Measurements from ENCODE around the gene OR52N5. TPM values are rescaled to one million over a fixed set of nuclear protein-coding genes. Genes with fewer than 3 reads are reported as not detected.

OR52N5 gene
- total and polyA plus RNA-seq, 2 donors (not counting 3 experiments of a cell fraction or from before 2014, with no cell fraction given), result not detected

DNA sequence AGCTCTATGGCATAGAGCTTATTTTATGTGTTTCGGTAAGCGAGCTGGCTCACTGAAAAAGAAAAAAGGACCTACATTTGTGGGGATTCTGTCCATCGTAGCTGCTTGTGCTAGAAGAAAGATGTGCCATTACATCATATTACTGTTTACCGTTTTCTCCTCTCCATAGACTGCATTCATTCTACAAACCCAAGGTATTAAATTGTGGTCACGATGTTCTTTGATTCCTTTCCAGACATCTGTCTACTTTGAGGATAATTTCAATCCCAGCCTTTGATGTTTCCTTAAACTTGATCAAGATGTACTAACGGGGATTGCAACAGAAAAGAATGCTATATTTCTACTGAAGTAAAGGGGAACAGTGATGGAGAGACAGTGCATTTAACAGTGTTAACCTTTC, 13.4 kb upstream of the OR52N5 start:
- FAIRE-seq, result no peak
- Histone ChIP-seq H3K36me3 (ENCODE audit: control insufficient read depth in 2 of 2, extremely low read depth in 1 of 2, insufficient read depth in 2 of 2, low read length in 2 of 2) (no peaks in the 10 kb centered on the region), H3K27me3 (ENCODE audit: control insufficient read depth in 2 of 2, insufficient read depth in 2 of 2, low read length in 2 of 2) (peaks cover 0 to 2% of the 10 kb centered on the region in 2 experiments), H3K4me1 (ENCODE audit: control insufficient read depth, extremely low read depth, insufficient read depth, low read length) (no peaks in the 10 kb centered on the region), H3K4me3 (replicated peaks in 1 of 3; ENCODE audit: insufficient read depth in 1 of 3, low read depth in 1 of 3, low read length in 3 of 3) (no peak overlapping the region), H2AFZ (ENCODE audit: low read depth, low read length) (no peak overlapping the region), H3K27ac (ENCODE audit: insufficient read depth, low read depth, low read length) (no peak overlapping the region), H3K4me2 (ENCODE audit: insufficient read depth, low read length) (no peak overlapping the region), H3K9me3 (replicated peaks; ENCODE audit: control insufficient read depth, insufficient read depth, low read length) (no peaks in the 10 kb centered on the region), H3K9ac (replicated peaks; ENCODE audit: extremely low read depth, insufficient read depth, low read length) (no peak overlapping the region), H3K79me2 (ENCODE audit: control insufficient read depth, insufficient read depth, low read length) (no peaks in the 10 kb centered on the region), H3K9me1 (replicated peaks; ENCODE audit: control insufficient read depth, extremely low read depth, insufficient read depth, low read length) (no peaks in the 10 kb centered on the region), H4K20me1 (replicated peaks; ENCODE audit: control insufficient read depth, extremely low read depth, insufficient read depth, low read length) (no peaks in the 10 kb centered on the region)
- dilution Hi-C loops (cut with MboI; ENCODE audit: extremely low pct_ligation_motif_present, low sequenced_read_pairs), result no loop called here
- no peak for TF ChIP-seq GATA2 (IDR thresholded peaks at IDR 0.05; ENCODE audit: insufficient read depth, insufficient read length, low read depth, low read length)
- TF ChIP-seq EZH2 (IDR thresholded peaks at IDR 0.05; ENCODE audit: borderline replicate concordance, low read depth, low read length, severe bottlenecking), result no peak
- TF ChIP-seq, protein P1, sequence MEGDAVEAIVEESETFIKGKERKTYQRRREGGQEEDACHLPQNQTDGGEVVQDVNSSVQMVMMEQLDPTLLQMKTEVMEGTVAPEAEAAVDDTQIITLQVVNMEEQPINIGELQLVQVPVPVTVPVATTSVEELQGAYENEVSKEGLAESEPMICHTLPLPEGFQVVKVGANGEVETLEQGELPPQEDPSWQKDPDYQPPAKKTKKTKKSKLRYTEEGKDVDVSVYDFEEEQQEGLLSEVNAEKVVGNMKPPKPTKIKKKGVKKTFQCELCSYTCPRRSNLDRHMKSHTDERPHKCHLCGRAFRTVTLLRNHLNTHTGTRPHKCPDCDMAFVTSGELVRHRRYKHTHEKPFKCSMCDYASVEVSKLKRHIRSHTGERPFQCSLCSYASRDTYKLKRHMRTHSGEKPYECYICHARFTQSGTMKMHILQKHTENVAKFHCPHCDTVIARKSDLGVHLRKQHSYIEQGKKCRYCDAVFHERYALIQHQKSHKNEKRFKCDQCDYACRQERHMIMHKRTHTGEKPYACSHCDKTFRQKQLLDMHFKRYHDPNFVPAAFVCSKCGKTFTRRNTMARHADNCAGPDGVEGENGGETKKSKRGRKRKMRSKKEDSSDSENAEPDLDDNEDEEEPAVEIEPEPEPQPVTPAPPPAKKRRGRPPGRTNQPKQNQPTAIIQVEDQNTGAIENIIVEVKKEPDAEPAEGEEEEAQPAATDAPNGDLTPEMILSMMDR (IDR thresholded peaks at IDR 0.05; ENCODE audit: extremely low read depth in 1 of 2, insufficient read depth in 1 of 2, low read depth in 1 of 2, low read length in 2 of 2), result no peak
- no peak for TF ChIP-seq JUN (IDR thresholded peaks at IDR 0.05; ENCODE audit: borderline replicate concordance, insufficient read depth, insufficient read length, low read depth)
- no peak for TF ChIP-seq FOS (IDR thresholded peaks at IDR 0.05; ENCODE audit: borderline replicate concordance, insufficient read depth, low read length)
- TF ChIP-seq, protein P2, sequence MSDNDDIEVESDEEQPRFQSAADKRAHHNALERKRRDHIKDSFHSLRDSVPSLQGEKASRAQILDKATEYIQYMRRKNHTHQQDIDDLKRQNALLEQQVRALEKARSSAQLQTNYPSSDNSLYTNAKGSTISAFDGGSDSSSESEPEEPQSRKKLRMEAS (IDR thresholded peaks at IDR 0.05; ENCODE audit: insufficient read depth, insufficient read length), result no peak
- TF ChIP-seq POLR2A (IDR thresholded peaks at IDR 0.05; ENCODE audit: low read depth, low read length), result no peak
- TF ChIP-seq POLR2AphosphoS5 (IDR thresholded peaks at IDR 0.05; ENCODE audit: insufficient read depth, low read depth, low read length), result no peak
- TF ChIP-seq MYC (IDR thresholded peaks at IDR 0.05; ENCODE audit: low read depth, low read length), result no peak
- no peak for DNase-seq (ENCODE audit: low read depth, low spot score)
- ChIA-PET POLR2A (no interaction called here), CTCF (no interaction called here)
- intact Hi-C loops (cut with micrococcal nuclease), result no loop called here
- no TSS peak for BruUV-seq (replicated peaks)
